ENCODE measurements around the gene OLFM3.

Gene OLFM3

DNA sequence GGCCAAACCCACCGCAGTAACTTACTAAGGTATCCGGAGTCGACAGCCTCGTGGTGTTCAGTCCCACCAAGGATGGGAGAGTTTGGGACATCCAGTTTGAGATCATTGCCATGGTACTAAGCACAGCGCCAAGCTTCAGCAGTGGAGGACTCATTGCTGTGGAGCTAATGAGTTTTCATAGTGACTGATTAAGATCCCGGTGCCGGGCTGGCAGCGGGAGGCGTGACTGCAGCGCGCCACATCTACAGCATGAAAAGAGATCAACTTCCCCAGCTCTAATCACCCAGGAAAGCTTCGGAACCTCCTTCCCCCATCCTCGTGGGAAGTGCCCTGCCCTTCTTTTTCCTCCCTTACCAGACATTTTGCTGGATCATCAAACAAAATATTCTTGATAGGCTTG, 149.9 kb downstream of the OLFM3 start:
- no peak for DNase-seq (ENCODE audit: low read depth)

GRCh38 chr1:101843160-101843559, 153.6 kb downstream of the OLFM3 start:
- no peak for DNase-seq (ENCODE audit: low read depth)

DNA sequence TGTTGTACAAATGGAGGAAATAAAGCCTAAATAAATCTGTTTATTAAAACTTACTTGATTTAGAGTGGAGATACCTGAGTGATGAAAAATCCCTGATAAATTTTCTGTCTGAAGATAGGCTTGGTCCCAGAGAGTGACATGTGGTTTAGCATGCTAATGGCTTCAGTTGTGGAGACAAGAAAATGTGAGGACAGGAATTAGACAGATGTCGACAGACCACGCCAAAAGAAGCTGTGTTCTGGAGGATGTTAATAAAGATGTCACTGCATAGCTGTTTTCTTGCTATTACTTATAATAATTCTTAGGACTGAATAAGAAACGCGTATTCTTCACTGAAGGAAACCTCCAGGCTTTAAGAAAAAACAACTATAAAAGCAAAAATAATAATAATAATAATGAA, 154.9 kb downstream of the OLFM3 start:
- DNase-seq (ENCODE audit: low read depth) = no peak

DNA sequence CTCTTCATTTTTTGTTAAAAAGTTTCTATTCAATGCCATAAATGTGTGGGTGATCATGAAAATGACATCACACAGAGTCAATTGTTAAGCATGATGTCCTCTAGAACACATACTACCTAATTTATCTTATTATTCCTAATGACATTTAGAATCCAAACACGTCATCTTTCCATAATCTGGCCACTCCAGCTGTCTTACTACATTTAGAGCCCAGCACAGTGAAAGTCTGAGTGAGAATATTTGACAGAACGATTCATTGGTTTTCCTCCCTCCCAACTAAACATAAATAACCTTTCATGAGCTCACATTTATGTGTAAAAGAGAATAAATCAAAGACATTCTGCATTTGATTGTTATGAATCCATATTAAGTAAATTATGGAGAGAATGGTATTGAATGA, 160.7 kb downstream of the OLFM3 start:
- no peak for DNase-seq (ENCODE audit: low read depth)

GRCh38 chr1:101833312-101833711, 163.4 kb downstream of the OLFM3 start:
- DNase-seq (ENCODE audit: low read depth) = peak; percentile 6

DNA sequence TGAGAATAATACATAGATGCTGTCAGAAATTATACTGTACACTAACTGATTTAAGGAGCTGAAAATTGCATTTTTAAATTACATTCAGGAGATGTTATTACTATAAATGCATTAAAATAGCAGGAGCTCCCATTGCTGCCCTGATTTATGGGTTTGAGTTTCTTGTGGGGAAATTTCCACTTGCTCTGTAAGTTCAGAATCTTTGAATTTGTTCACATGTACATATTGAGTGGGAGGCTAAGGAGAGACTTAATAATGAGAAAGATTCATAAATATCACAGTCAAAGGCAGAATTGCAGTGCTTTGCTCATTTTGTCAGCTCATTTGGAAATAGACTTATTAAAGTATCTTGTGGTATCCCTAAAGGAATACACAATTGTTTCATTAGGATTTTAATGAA, 170.3 kb downstream of the OLFM3 start:
- no peak for DNase-seq (ENCODE audit: low read depth)

GRCh38 chr1:101820071-101820470, 176.7 kb downstream of the OLFM3 start:
- peak; percentile 15 for DNase-seq (ENCODE audit: low read depth)

DNA sequence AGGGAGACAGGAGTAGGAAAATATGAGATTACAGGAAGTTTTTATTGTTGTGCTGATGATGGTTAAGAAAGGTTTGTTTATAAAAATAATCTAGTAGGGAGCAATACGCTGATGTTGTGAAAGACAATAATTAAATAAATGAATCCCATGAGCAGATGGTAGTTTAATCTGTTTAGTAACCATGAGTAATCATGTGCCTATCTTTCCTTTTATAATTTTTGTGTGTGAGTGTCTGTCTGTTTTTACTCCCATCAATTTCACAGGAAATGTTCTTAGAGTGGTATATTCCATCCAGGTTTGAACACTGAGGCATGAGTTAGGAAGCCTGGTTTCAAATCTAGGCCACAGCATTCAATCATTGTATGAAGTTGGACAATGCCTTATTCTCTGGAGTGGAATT, 180.5 kb downstream of the OLFM3 start:
- DNase-seq (ENCODE audit: low read depth) = no peak

GRCh38 chr1:101798417-101798816, 198.3 kb downstream of the OLFM3 start:
- no peak for DNase-seq (ENCODE audit: low read depth)

- DNase-seq (ENCODE audit: low read depth) = no peak
These were observed 199.0 kb downstream of the OLFM3 start for GRCh38 chr1:101797722-101798121.

GRCh38 chr1:101781201-101781831, 215.4 kb downstream of the OLFM3 start:
- peak; percentile 2 for DNase-seq (ENCODE audit: low read depth)

GRCh38 chr1:101769520-101769919, 227.2 kb downstream of the OLFM3 start:
- DNase-seq (ENCODE audit: low read depth) = peak; percentile 11

GRCh38 chr1:101757985-101758384, 238.7 kb downstream of the OLFM3 start:
- DNase-seq (ENCODE audit: low read depth) = no peak

DNA sequence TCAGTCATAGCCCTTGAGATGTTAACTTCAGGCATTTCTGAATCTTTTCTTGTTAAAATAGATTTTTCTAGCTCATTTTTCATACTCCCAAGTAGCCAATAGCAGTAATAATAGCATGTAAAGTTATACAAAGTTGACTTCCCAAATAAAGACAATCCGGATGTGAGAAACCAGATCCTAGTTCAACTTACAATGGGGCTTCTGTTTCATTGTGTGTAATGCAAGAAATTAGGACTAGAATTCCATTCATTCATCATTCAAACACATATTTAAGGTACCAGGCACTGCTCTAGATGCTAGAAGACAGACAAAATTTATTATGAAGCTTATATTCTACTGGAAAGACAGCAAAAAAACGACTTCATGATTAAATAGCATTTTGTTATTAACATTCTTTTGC, 240.3 kb downstream of the OLFM3 start:
- no peak for DNase-seq (ENCODE audit: low read depth)
